HG02840 (cell line): Measurements from ENCODE around the gene LAMC3.
A peak's percentile ranks its signal among the peaks of the same experiment; 100 is the strongest.
"Not testable (repeated sequence)": the region's sequence is repeated elsewhere in the genome, so short reads cannot be mapped to it uniquely, and the experiment has no call there.

Source experiments
- ATAC-seq: cut with Tn5 transposase; IDR thresholded peaks from one replicate; pipeline ENCODE4 v1.9.1; 2021; ENCODE audit warnings: mild to moderate bottlenecking, moderate library complexity, moderate number of reproducible peaks; ENCODE audit not compliant: unreplicated experiment, low FRiP score

LAMC3 gene

GRCh38 chr9:131104016-131104740, 95.2 kb downstream of the LAMC3 start:
- no peak for ATAC-seq

GRCh38 chr9:131105952-131106351, 97.0 kb downstream of the LAMC3 start:
- ATAC-seq = no peak

- no peak for ATAC-seq
Observed at GRCh38 chr9:131107760-131108159, 98.8 kb downstream of the LAMC3 start.

GRCh38 chr9:131111186-131111853, 102.3 kb downstream of the LAMC3 start:
- no peak for ATAC-seq

GRCh38 chr9:131111854-131112311, 102.9 kb downstream of the LAMC3 start:
- no peak for ATAC-seq

- ATAC-seq = no peak
Observed at GRCh38 chr9:131112374-131113154, 103.6 kb downstream of the LAMC3 start.

GRCh38 chr9:131113655-131114054, 104.7 kb downstream of the LAMC3 start:
- ATAC-seq = no peak

- no peak for ATAC-seq
Observed at GRCh38 chr9:131114084-131114535, 105.1 kb downstream of the LAMC3 start.

GRCh38 chr9:131115360-131115742, 106.4 kb downstream of the LAMC3 start:
- ATAC-seq = not testable (repeated sequence)

- ATAC-seq = no peak
Observed at GRCh38 chr9:131116281-131117120, 107.5 kb downstream of the LAMC3 start.

GRCh38 chr9:131117121-131117761, 108.3 kb downstream of the LAMC3 start:
- no peak for ATAC-seq

GRCh38 chr9:131117762-131118145, 108.8 kb downstream of the LAMC3 start:
- ATAC-seq = no peak

- ATAC-seq = no peak
Observed at GRCh38 chr9:131119600-131119999, 110.6 kb downstream of the LAMC3 start.

GRCh38 chr9:131120620-131121228, 111.8 kb downstream of the LAMC3 start:
- ATAC-seq = no peak

GRCh38 chr9:131121346-131121745, 112.4 kb downstream of the LAMC3 start:
- ATAC-seq = no peak

GRCh38 chr9:131122158-131122557, 113.2 kb downstream of the LAMC3 start:
- ATAC-seq = no peak

- ATAC-seq = no peak
Observed at GRCh38 chr9:131125038-131125287, 116.0 kb downstream of the LAMC3 start.

GRCh38 chr9:131125288-131126058, 116.5 kb downstream of the LAMC3 start, which contains the start of gene NUP214:
Gene NUP214, plus strand, starts transcription at chr9:131125586. Its CDS starts 119 bp downstream, at chr9:131125705.
- ATAC-seq = peak; percentile 94

GRCh38 chr9:131126059-131126426, 117.1 kb downstream of the LAMC3 start:
- no peak for ATAC-seq
